HL-60 (cell line): ENCODE data around the gene ACACB.

Source experiments
- DNase-seq, 2 experiments: peaks; one replicate each; pipeline ENCODE4 v3.0.0-alpha.2; 2010 to 2020; ENCODE audit warnings: low read depth in 1 of 2, low spot score in 1 of 2
- H3K27ac ChIP-seq: fragments of 250-450 bp; sonication (Bioruptor Pico); replicated peaks from 2 replicates; pipeline ENCODE4 v1.5.1; 2020; ENCODE audit warnings: mild to moderate bottlenecking, moderate library complexity
- H3K27me3 ChIP-seq: fragments of 250-450 bp; sonication (Bioruptor Pico); 2 replicates; pipeline ENCODE4 v1.5.1; 2021; ENCODE audit warnings: mild to moderate bottlenecking, moderate library complexity; ENCODE audit not compliant: insufficient read depth, poor library complexity, severe bottlenecking
- H3K4me3 ChIP-seq: replicated peaks from 2 replicates; pipeline ENCODE4 v1.5.1; 2011; ENCODE audit warnings: mild to moderate bottlenecking, control low read depth, low read length; ENCODE audit not compliant: insufficient read depth
- CTCF ChIP-seq: IDR thresholded peaks from one replicate; pipeline ENCODE4 v1.5.1; 2011; ENCODE audit warnings: low read length, control low read depth, inconsistent platforms; ENCODE audit not compliant: insufficient read depth
- GABPA ChIP-seq: IDR thresholded peaks from 2 replicates; pipeline ENCODE4 v1.6.1; 2012; ENCODE audit warnings: low read depth
- POLR2AphosphoS5 ChIP-seq: IDR thresholded peaks from 2 replicates; pipeline ENCODE4 v1.6.1; 2012; ENCODE audit warnings: low read depth
- REST ChIP-seq: IDR thresholded peaks from 2 replicates; pipeline ENCODE4 v1.6.1; 2012; ENCODE audit warnings: low read depth; ENCODE audit not compliant: insufficient replicate concordance
- SPI1 ChIP-seq: IDR thresholded peaks from 2 replicates; pipeline ENCODE4 v1.6.1; 2012; ENCODE audit warnings: low read depth, mild to moderate bottlenecking, borderline replicate concordance

Gene ACACB

GRCh38 chr12:109301643-109302168, 185.3 kb downstream of the ACACB start:
- Histone ChIP-seq H3K27ac (no peak overlapping the region), H3K4me3 (no peak overlapping the region), H3K27me3 (peaks cover 3% of the 10 kb centered on the region)
- TF ChIP-seq POLR2AphosphoS5 (no peak), GABPA (no peak), REST (no peak), SPI1 (no peak), CTCF (no peak)
- no peak for DNase-seq

GRCh38 chr12:109302358-109302757, 186.0 kb downstream of the ACACB start:
- peaks cover 8% of the 10 kb centered on the region for H3K27me3 ChIP-seq
- H3K4me3 ChIP-seq = no peak overlapping the region
- no peak overlapping the region for H3K27ac ChIP-seq
- no peak for TF ChIP-seq POLR2AphosphoS5
- no peak for DNase-seq

- no peak for TF ChIP-seq REST
- TF ChIP-seq SPI1 = no peak
- TF ChIP-seq POLR2AphosphoS5 = no peak
- no peak for TF ChIP-seq GABPA
- TF ChIP-seq CTCF = no peak
- peaks cover 12% of the 10 kb centered on the region for H3K27me3 ChIP-seq
- H3K27ac ChIP-seq = no peak overlapping the region
- DNase-seq = no peak
- H3K4me3 ChIP-seq = no peak overlapping the region
Observed at GRCh38 chr12:109302770-109303169, 186.4 kb downstream of the ACACB start.

GRCh38 chr12:109304485-109304884, 188.1 kb downstream of the ACACB start:
- Histone ChIP-seq H3K27me3 (peaks cover 26% of the 10 kb centered on the region), H3K4me3 (no peak overlapping the region), H3K27ac (no peak overlapping the region)
- TF ChIP-seq POLR2AphosphoS5 = no peak
- TF ChIP-seq REST = no peak
- TF ChIP-seq SPI1 = no peak
- TF ChIP-seq GABPA = no peak
- TF ChIP-seq CTCF = no peak
- no peak for DNase-seq
